Measurements from ENCODE around the gene ATF5.

The ATF5 gene

GRCh38 chr19:49929121-49929610 lies at the start of gene ATF5, which contains the start of gene NUP62:
Gene ATF5, plus strand, starts transcription at chr19:49929205. Its CDS starts 1,646 bp downstream, at chr19:49930851.
Gene NUP62, minus strand, starts transcription at chr19:49929504. Its CDS starts 19,697 bp downstream, at chr19:49909807.
- FAIRE-seq: no peak

- no peak for FAIRE-seq
Measured at GRCh38 chr19:49879243-49879963, 49.6 kb upstream of the ATF5 start.

- FAIRE-seq: no peak
Measured at GRCh38 chr19:49880162-49880869, 48.7 kb upstream of the ATF5 start.

GRCh38 chr19:49881186-49881585 lies 47.8 kb upstream of the ATF5 start:
- FAIRE-seq: no peak

- no peak for FAIRE-seq
Measured at GRCh38 chr19:49881672-49882394, 47.2 kb upstream of the ATF5 start.

GRCh38 chr19:49882643-49883042 lies 46.4 kb upstream of the ATF5 start:
- no peak for FAIRE-seq

GRCh38 chr19:49883094-49883493 lies 45.9 kb upstream of the ATF5 start:
- no peak for FAIRE-seq

- FAIRE-seq: no peak
Measured at GRCh38 chr19:49884109-49884508, 44.9 kb upstream of the ATF5 start.

GRCh38 chr19:49884760-49885159 lies 44.2 kb upstream of the ATF5 start:
- no peak for FAIRE-seq

GRCh38 chr19:49887037-49887664 lies 41.9 kb upstream of the ATF5 start:
- FAIRE-seq: no peak

- no peak for FAIRE-seq
Measured at GRCh38 chr19:49887665-49888509, 41.1 kb upstream of the ATF5 start.

- FAIRE-seq: no peak
Measured at GRCh38 chr19:49888510-49888824, 40.5 kb upstream of the ATF5 start.

GRCh38 chr19:49889038-49889686 lies 39.8 kb upstream of the ATF5 start:
- no peak for FAIRE-seq

GRCh38 chr19:49889687-49890348 lies 39.2 kb upstream of the ATF5 start:
- no peak for FAIRE-seq

- no peak for FAIRE-seq
Measured at GRCh38 chr19:49890349-49891311, 38.4 kb upstream of the ATF5 start.

GRCh38 chr19:49891393-49891792 lies 37.6 kb upstream of the ATF5 start:
- no peak for FAIRE-seq

- no peak for FAIRE-seq
Measured at GRCh38 chr19:49892716-49893115, 36.3 kb upstream of the ATF5 start.

GRCh38 chr19:49894011-49894664 lies 34.9 kb upstream of the ATF5 start:
- FAIRE-seq: no peak

GRCh38 chr19:49894879-49895565 lies 34.0 kb upstream of the ATF5 start:
- no peak for FAIRE-seq
